Fibroblast of mammary gland (primary cell): ENCODE measurements around the gene COQ9.

ENCODE experiments used
- DNase-seq: peaks from one replicate; pipeline ENCODE4 v3.0.0-alpha.2; 2010; ENCODE audit warnings: low read depth
- H3K4me3 ChIP-seq: 2 replicates; pipeline ENCODE4 v1.5.1; 2011; ENCODE audit warnings: low read depth, mild to moderate bottlenecking, low read length, moderate library complexity; ENCODE audit not compliant: control insufficient read depth
- CTCF ChIP-seq: conservative IDR thresholded peaks from 2 replicates; pipeline ENCODE4 v1.5.1; 2011; ENCODE audit warnings: low read depth, low read length, inconsistent platforms; ENCODE audit not compliant: control insufficient read depth, insufficient read depth

The COQ9 gene

GRCh38 chr16:57500578-57501111 is 53.4 kb downstream of the COQ9 start:
- DNase-seq: no peak
- TF ChIP-seq CTCF: no peak
- no peak overlapping the region for H3K4me3 ChIP-seq

- H3K4me3 ChIP-seq: no peak overlapping the region
- DNase-seq: no peak
- no peak for TF ChIP-seq CTCF
Observed at GRCh38 chr16:57501492-57501891, 54.2 kb downstream of the COQ9 start.

GRCh38 chr16:57502048-57502775 is 54.9 kb downstream of the COQ9 start:
- no peak for DNase-seq
- H3K4me3 ChIP-seq: no peak overlapping the region
- TF ChIP-seq CTCF: no peak

- no peak overlapping the region for H3K4me3 ChIP-seq
- no peak for TF ChIP-seq CTCF
- no peak for DNase-seq
Observed at GRCh38 chr16:57503366-57503765, 56.1 kb downstream of the COQ9 start.

GRCh38 chr16:57504001-57504400 is 56.7 kb downstream of the COQ9 start:
- TF ChIP-seq CTCF: no peak
- no peak for DNase-seq
- no peak overlapping the region for H3K4me3 ChIP-seq

GRCh38 chr16:57504491-57504890 is 57.2 kb downstream of the COQ9 start:
- no peak overlapping the region for H3K4me3 ChIP-seq
- no peak for TF ChIP-seq CTCF
- no peak for DNase-seq
